ENCODE measurements around the gene KRTAP23-1. TPM values are rescaled to one million over a fixed set of nuclear protein-coding genes. Genes with fewer than 3 reads are reported as not detected.

Gene KRTAP23-1
- polyA plus RNA-seq, 1 donor from 2014 or later, result not detected

DNA sequence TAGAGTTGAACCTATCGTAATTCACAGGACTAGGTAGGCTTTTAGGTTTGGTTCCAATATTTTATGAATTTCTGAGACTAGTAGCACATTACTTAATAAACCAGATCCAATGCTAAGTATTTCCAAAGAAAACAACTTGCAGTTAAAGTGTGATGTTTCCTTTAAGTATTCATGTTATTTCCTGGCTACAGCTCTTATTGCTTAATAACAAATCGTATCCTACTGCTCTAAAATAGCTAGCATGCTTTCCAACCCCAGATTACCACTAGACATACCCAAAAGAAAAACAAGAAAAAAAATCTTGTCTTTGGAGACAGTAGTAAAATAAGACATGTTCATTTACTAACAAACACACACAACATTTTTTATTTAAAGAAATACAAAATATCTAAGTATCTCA is 11.8 kb downstream of the KRTAP23-1 start:
- no peak overlapping the region for H2AFZ ChIP-seq (ENCODE audit: low read depth, low read length)
- no peaks in the 10 kb centered on the region for H3K9me2 ChIP-seq (ENCODE audit: insufficient read depth, low read length)
- no peaks in the 10 kb centered on the region for H4K20me1 ChIP-seq (ENCODE audit: insufficient read depth)
- TF ChIP-seq TAF1 (IDR thresholded peaks at IDR 0.05; ENCODE audit: low read depth) (no peak), MXI1 (conservative IDR thresholded peaks at IDR 0.05; ENCODE audit: poor library complexity, severe bottlenecking) (no peak), EP300 (conservative IDR thresholded peaks at IDR 0.05; ENCODE audit: poor library complexity, severe bottlenecking) (no peak), POLR2AphosphoS5 (IDR thresholded peaks at IDR 0.05) (no peak), RAD21 (conservative IDR thresholded peaks at IDR 0.05) (no peak), EZH2 (IDR thresholded peaks at IDR 0.05; ENCODE audit: borderline replicate concordance, insufficient read depth, low read length, poor library complexity, severe bottlenecking) (no peak), SMC3 (conservative IDR thresholded peaks at IDR 0.05; ENCODE audit: poor library complexity) (no peak)
- TF ChIP-seq, protein P1, sequence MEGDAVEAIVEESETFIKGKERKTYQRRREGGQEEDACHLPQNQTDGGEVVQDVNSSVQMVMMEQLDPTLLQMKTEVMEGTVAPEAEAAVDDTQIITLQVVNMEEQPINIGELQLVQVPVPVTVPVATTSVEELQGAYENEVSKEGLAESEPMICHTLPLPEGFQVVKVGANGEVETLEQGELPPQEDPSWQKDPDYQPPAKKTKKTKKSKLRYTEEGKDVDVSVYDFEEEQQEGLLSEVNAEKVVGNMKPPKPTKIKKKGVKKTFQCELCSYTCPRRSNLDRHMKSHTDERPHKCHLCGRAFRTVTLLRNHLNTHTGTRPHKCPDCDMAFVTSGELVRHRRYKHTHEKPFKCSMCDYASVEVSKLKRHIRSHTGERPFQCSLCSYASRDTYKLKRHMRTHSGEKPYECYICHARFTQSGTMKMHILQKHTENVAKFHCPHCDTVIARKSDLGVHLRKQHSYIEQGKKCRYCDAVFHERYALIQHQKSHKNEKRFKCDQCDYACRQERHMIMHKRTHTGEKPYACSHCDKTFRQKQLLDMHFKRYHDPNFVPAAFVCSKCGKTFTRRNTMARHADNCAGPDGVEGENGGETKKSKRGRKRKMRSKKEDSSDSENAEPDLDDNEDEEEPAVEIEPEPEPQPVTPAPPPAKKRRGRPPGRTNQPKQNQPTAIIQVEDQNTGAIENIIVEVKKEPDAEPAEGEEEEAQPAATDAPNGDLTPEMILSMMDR (IDR thresholded peaks at IDR 0.05; ENCODE audit: poor library complexity, severe bottlenecking), result no peak
- H3K9ac ChIP-seq (ENCODE audit: low read length), result no peak overlapping the region
- no peaks in the 10 kb centered on the region for H3K9me3 ChIP-seq (ENCODE audit: low read length)
- H3F3A ChIP-seq (ENCODE audit: insufficient read depth, low read length, poor library complexity, severe bottlenecking), result no peaks in the 10 kb centered on the region
- H3K4me2 ChIP-seq (ENCODE audit: low read length), result no peak overlapping the region
- no peaks in the 10 kb centered on the region for H3K36me3 ChIP-seq (ENCODE audit: insufficient read depth, low read length)
- H3K79me2 ChIP-seq (replicated peaks; ENCODE audit: insufficient read depth, low read length), result no peaks in the 10 kb centered on the region
- no peaks in the 10 kb centered on the region for H3K27me3 ChIP-seq (ENCODE audit: insufficient read depth, low read depth, low read length)
- H3K27ac ChIP-seq (ENCODE audit: low read length), result no peak overlapping the region
- no peak overlapping the region for H3K4me3 ChIP-seq (ENCODE audit: low read length)

DNA sequence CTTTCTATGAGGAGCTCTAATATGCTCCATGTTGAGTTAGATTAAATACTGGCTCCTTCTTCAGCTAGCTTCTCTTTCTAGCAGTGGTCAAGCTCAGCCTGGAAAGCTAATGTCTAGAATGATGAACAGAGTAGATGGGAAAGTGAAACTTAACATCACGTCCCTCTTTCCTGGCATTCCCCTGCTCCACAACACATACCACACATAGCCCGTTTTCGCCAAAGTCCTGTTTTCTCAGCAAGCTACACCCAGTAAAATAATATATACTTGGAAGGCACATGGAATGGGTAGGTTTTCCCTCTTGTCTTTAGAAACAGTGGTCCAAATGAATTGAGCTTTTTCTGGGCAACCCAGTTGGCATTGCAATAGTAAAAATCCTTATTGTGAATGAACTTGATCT is 14.7 kb downstream of the KRTAP23-1 start:
- Histone ChIP-seq H3K9me3 (ENCODE audit: low read length) (no peaks in the 10 kb centered on the region), H2AFZ (ENCODE audit: low read depth, low read length) (no peak overlapping the region), H3K9ac (ENCODE audit: low read length) (no peak overlapping the region), H3K9me2 (ENCODE audit: insufficient read depth, low read length) (no peaks in the 10 kb centered on the region), H3F3A (ENCODE audit: insufficient read depth, low read length, poor library complexity, severe bottlenecking) (no peaks in the 10 kb centered on the region), H3K4me3 (ENCODE audit: low read length) (no peak overlapping the region), H3K36me3 (ENCODE audit: insufficient read depth, low read length) (no peaks in the 10 kb centered on the region), H3K4me2 (ENCODE audit: low read length) (no peak overlapping the region), H3K79me2 (replicated peaks; ENCODE audit: insufficient read depth, low read length) (no peaks in the 10 kb centered on the region), H4K20me1 (ENCODE audit: insufficient read depth) (no peaks in the 10 kb centered on the region), H3K27ac (ENCODE audit: low read length) (no peak overlapping the region), H3K27me3 (ENCODE audit: insufficient read depth, low read depth, low read length) (no peaks in the 10 kb centered on the region)
- no peak for TF ChIP-seq SMC3 (conservative IDR thresholded peaks at IDR 0.05; ENCODE audit: poor library complexity)
- TF ChIP-seq POLR2AphosphoS5 (IDR thresholded peaks at IDR 0.05), result no peak
- TF ChIP-seq EP300 (conservative IDR thresholded peaks at IDR 0.05; ENCODE audit: poor library complexity, severe bottlenecking), result no peak
- TF ChIP-seq, protein P1 (IDR thresholded peaks at IDR 0.05; ENCODE audit: poor library complexity, severe bottlenecking), result no peak
- TF ChIP-seq TAF1 (IDR thresholded peaks at IDR 0.05; ENCODE audit: low read depth), result no peak
- no peak for TF ChIP-seq RAD21 (conservative IDR thresholded peaks at IDR 0.05)
- TF ChIP-seq, protein P2, sequence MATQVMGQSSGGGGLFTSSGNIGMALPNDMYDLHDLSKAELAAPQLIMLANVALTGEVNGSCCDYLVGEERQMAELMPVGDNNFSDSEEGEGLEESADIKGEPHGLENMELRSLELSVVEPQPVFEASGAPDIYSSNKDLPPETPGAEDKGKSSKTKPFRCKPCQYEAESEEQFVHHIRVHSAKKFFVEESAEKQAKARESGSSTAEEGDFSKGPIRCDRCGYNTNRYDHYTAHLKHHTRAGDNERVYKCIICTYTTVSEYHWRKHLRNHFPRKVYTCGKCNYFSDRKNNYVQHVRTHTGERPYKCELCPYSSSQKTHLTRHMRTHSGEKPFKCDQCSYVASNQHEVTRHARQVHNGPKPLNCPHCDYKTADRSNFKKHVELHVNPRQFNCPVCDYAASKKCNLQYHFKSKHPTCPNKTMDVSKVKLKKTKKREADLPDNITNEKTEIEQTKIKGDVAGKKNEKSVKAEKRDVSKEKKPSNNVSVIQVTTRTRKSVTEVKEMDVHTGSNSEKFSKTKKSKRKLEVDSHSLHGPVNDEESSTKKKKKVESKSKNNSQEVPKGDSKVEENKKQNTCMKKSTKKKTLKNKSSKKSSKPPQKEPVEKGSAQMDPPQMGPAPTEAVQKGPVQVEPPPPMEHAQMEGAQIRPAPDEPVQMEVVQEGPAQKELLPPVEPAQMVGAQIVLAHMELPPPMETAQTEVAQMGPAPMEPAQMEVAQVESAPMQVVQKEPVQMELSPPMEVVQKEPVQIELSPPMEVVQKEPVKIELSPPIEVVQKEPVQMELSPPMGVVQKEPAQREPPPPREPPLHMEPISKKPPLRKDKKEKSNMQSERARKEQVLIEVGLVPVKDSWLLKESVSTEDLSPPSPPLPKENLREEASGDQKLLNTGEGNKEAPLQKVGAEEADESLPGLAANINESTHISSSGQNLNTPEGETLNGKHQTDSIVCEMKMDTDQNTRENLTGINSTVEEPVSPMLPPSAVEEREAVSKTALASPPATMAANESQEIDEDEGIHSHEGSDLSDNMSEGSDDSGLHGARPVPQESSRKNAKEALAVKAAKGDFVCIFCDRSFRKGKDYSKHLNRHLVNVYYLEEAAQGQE (IDR thresholded peaks at IDR 0.05; ENCODE audit: borderline replicate concordance), result no peak
- no peak for TF ChIP-seq EZH2 (IDR thresholded peaks at IDR 0.05; ENCODE audit: borderline replicate concordance, insufficient read depth, low read length, poor library complexity, severe bottlenecking)
- TF ChIP-seq MXI1 (conservative IDR thresholded peaks at IDR 0.05; ENCODE audit: poor library complexity, severe bottlenecking), result no peak
